NCI-H1092 (cell line): ENCODE results near the gene SKOR1.

Experiments
- DNase-seq: peaks from one replicate; lab custom pipeline; 2025; lab: John Stamatoyannopoulos, UW

The SKOR1 gene

GRCh38 chr15:67818464-67818863, 6.8 kb upstream of the SKOR1 start:
- no peak for DNase-seq

GRCh38 chr15:67819636-67820035, 5.7 kb upstream of the SKOR1 start:
- DNase-seq: no peak

GRCh38 chr15:67820122-67820991, 5.0 kb upstream of the SKOR1 start:
- DNase-seq: no peak

GRCh38 chr15:67820992-67821783, 4.1 kb upstream of the SKOR1 start:
- DNase-seq: no peak

GRCh38 chr15:67821784-67822440, 3.4 kb upstream of the SKOR1 start:
- DNase-seq: no peak

- no peak for DNase-seq
Observed at GRCh38 chr15:67822537-67823313, 2.6 kb upstream of the SKOR1 start.

GRCh38 chr15:67823314-67824196, 1.8 kb upstream of the SKOR1 start:
- DNase-seq: no peak

- DNase-seq: no peak
Observed at GRCh38 chr15:67824197-67824968, 926 bp upstream of the SKOR1 start.

- DNase-seq: no peak
Observed at GRCh38 chr15:67825881-67826716, 790 bp downstream of the SKOR1 start.

- no peak for DNase-seq
Observed at GRCh38 chr15:67826717-67827561, 1.6 kb downstream of the SKOR1 start.

- no peak for DNase-seq
Observed at GRCh38 chr15:67827562-67828277, 2.4 kb downstream of the SKOR1 start.

GRCh38 chr15:67828278-67828968, 3.1 kb downstream of the SKOR1 start:
- DNase-seq: no peak

GRCh38 chr15:67828969-67829646, 3.8 kb downstream of the SKOR1 start:
- no peak for DNase-seq

- no peak for DNase-seq
Observed at GRCh38 chr15:67829647-67830504, 4.6 kb downstream of the SKOR1 start.

GRCh38 chr15:67831363-67831762, 6.1 kb downstream of the SKOR1 start:
- DNase-seq: no peak
